Measurements from ENCODE around the gene DLG2. TPM values are rescaled to one million over a fixed set of nuclear protein-coding genes. Genes with fewer than 3 reads are reported as not detected.

The DLG2 gene
- total RNA-seq, 1 donor from 2014 or later, result 1.8 TPM

- no peak overlapping the region for H3K27ac ChIP-seq (ENCODE audit: low read depth, low read length)
- TF ChIP-seq CTCF (IDR thresholded peaks at IDR 0.05; ENCODE audit: insufficient read depth, low read depth, low read length) (no peak), EZH2 (IDR thresholded peaks at IDR 0.05; ENCODE audit: insufficient read depth, low read length) (no peak)
- FAIRE-seq (no peak), DNase-seq (ENCODE audit: low read depth) (no peak)
- H3K4me3 ChIP-seq (ENCODE audit: insufficient read depth, low read depth, low read length), result no peak overlapping the region
- Mint-ChIP-seq H3K4me3 (ENCODE audit: unreplicated experiment) (no peak overlapping the region), H3K27ac (ENCODE audit: unreplicated experiment) (no peak overlapping the region), H3K36me3 (ENCODE audit: low read depth, unreplicated experiment) (no peaks in the 10 kb centered on the region), H3K4me1 (ENCODE audit: low read depth, unreplicated experiment) (peaks cover 1% of the 10 kb centered on the region), H3K27me3 (ENCODE audit: low read depth, unreplicated experiment) (peaks cover 4% of the 10 kb centered on the region), H3K9me3 (ENCODE audit: unreplicated experiment) (no peaks in the 10 kb centered on the region)
- no peaks in the 10 kb centered on the region for H3K4me1 ChIP-seq (ENCODE audit: insufficient read depth, low read length)
- no peak overlapping the region for H3K4me2 ChIP-seq (ENCODE audit: low read length)
- H3K79me2 ChIP-seq (ENCODE audit: insufficient read depth, low read length), result no peaks in the 10 kb centered on the region
- no peak overlapping the region for H3K9ac ChIP-seq (ENCODE audit: low read length)
- H2AFZ ChIP-seq (ENCODE audit: low read depth, low read length), result no peak overlapping the region
- no peaks in the 10 kb centered on the region for H4K20me1 ChIP-seq (ENCODE audit: insufficient read depth, low read length)
- H3K36me3 ChIP-seq (ENCODE audit: insufficient read depth, low read length), result no peaks in the 10 kb centered on the region
- no peaks in the 10 kb centered on the region for H3K9me3 ChIP-seq (ENCODE audit: insufficient read depth, low read depth, low read length)
- H3K27me3 ChIP-seq (ENCODE audit: insufficient read depth, low read length), result no peaks in the 10 kb centered on the region
These were observed 1941.4 kb downstream of the DLG2 start for GRCh38 chr11:83685730-83686129.

- Mint-ChIP-seq H3K4me1 (ENCODE audit: low read depth, unreplicated experiment) (peaks cover 1% of the 10 kb centered on the region), H3K27ac (ENCODE audit: unreplicated experiment) (no peak overlapping the region), H3K9me3 (ENCODE audit: unreplicated experiment) (no peaks in the 10 kb centered on the region), H3K4me3 (ENCODE audit: unreplicated experiment) (no peak overlapping the region), H3K27me3 (ENCODE audit: low read depth, unreplicated experiment) (peaks cover 4% of the 10 kb centered on the region), H3K36me3 (ENCODE audit: low read depth, unreplicated experiment) (no peaks in the 10 kb centered on the region)
- Histone ChIP-seq H3K27ac (ENCODE audit: low read depth, low read length) (no peak overlapping the region), H3K9me3 (ENCODE audit: insufficient read depth, low read depth, low read length) (no peaks in the 10 kb centered on the region), H3K36me3 (ENCODE audit: insufficient read depth, low read length) (no peaks in the 10 kb centered on the region), H2AFZ (ENCODE audit: low read depth, low read length) (no peak overlapping the region), H3K4me2 (ENCODE audit: low read length) (no peak overlapping the region), H4K20me1 (ENCODE audit: insufficient read depth, low read length) (no peaks in the 10 kb centered on the region), H3K79me2 (ENCODE audit: insufficient read depth, low read length) (no peaks in the 10 kb centered on the region), H3K4me1 (ENCODE audit: insufficient read depth, low read length) (no peaks in the 10 kb centered on the region), H3K4me3 (ENCODE audit: insufficient read depth, low read depth, low read length) (no peak overlapping the region), H3K27me3 (ENCODE audit: insufficient read depth, low read length) (no peaks in the 10 kb centered on the region), H3K9ac (ENCODE audit: low read length) (no peak overlapping the region)
- TF ChIP-seq EZH2 (IDR thresholded peaks at IDR 0.05; ENCODE audit: insufficient read depth, low read length) (no peak), CTCF (IDR thresholded peaks at IDR 0.05; ENCODE audit: insufficient read depth, low read depth, low read length) (no peak)
- DNase-seq (ENCODE audit: low read depth), result no peak
- FAIRE-seq, result no peak
These were observed 1943.1 kb downstream of the DLG2 start for GRCh38 chr11:83684071-83684470.

- no peak for FAIRE-seq
These were observed 1944.6 kb downstream of the DLG2 start for GRCh38 chr11:83682611-83682973.

More at GRCh38 chr11:83682611-83682973, 1944.6 kb downstream of the DLG2 start:
- no peaks in the 10 kb centered on the region for H3K9me3 Mint-ChIP-seq (ENCODE audit: unreplicated experiment)
- no peaks in the 10 kb centered on the region for H3K27me3 ChIP-seq (ENCODE audit: insufficient read depth, low read length)
- H2AFZ ChIP-seq (ENCODE audit: low read depth, low read length), result no peak overlapping the region
- no peaks in the 10 kb centered on the region for H3K79me2 ChIP-seq (ENCODE audit: insufficient read depth, low read length)
- H3K27ac ChIP-seq (ENCODE audit: low read depth, low read length), result no peak overlapping the region
- H3K27ac Mint-ChIP-seq (ENCODE audit: unreplicated experiment), result no peak overlapping the region
- no peaks in the 10 kb centered on the region for H4K20me1 ChIP-seq (ENCODE audit: insufficient read depth, low read length)
- no peaks in the 10 kb centered on the region for H3K36me3 Mint-ChIP-seq (ENCODE audit: low read depth, unreplicated experiment)
- H3K36me3 ChIP-seq (ENCODE audit: insufficient read depth, low read length), result no peaks in the 10 kb centered on the region
- H3K4me1 Mint-ChIP-seq (ENCODE audit: low read depth, unreplicated experiment), result no peaks in the 10 kb centered on the region
- no peaks in the 10 kb centered on the region for H3K9me3 ChIP-seq (ENCODE audit: insufficient read depth, low read depth, low read length)
- no peak overlapping the region for H3K4me3 ChIP-seq (ENCODE audit: insufficient read depth, low read depth, low read length)
- H3K4me2 ChIP-seq (ENCODE audit: low read length), result no peak overlapping the region
- H3K27me3 Mint-ChIP-seq (ENCODE audit: low read depth, unreplicated experiment), result peaks cover 4% of the 10 kb centered on the region
- H3K4me3 Mint-ChIP-seq (ENCODE audit: unreplicated experiment), result no peak overlapping the region
- no peak for DNase-seq (ENCODE audit: low read depth)
- H3K4me1 ChIP-seq (ENCODE audit: insufficient read depth, low read length), result no peaks in the 10 kb centered on the region
- no peak overlapping the region for H3K9ac ChIP-seq (ENCODE audit: low read length)
- TF ChIP-seq CTCF (IDR thresholded peaks at IDR 0.05; ENCODE audit: insufficient read depth, low read depth, low read length) (no peak), EZH2 (IDR thresholded peaks at IDR 0.05; ENCODE audit: insufficient read depth, low read length) (no peak)
